SK-N-DZ (cell line): Measurements from ENCODE around the gene ZDHHC15. TPM values are rescaled to one million over a fixed set of nuclear protein-coding genes. Genes with fewer than 3 reads are reported as not detected.
"Not testable (repeated sequence)": the region's sequence is repeated elsewhere in the genome, so short reads cannot be mapped to it uniquely, and the experiment has no call there.

Experiments used
- DNase-seq: peaks from one replicate; pipeline ENCODE4 v3.0.0-alpha.2; 2015; ENCODE audit warnings: low spot score
- polyA plus RNA-seq, 2 experiments: library from polyadenylated mRNA; depleted of rRNA; stranded (reverse); fragments of >200 nt; gene quantifications; 2 replicates each; pipeline ENCODE4 v1.2.3, GENCODE V29; 2014

ZDHHC15 gene, protein sequence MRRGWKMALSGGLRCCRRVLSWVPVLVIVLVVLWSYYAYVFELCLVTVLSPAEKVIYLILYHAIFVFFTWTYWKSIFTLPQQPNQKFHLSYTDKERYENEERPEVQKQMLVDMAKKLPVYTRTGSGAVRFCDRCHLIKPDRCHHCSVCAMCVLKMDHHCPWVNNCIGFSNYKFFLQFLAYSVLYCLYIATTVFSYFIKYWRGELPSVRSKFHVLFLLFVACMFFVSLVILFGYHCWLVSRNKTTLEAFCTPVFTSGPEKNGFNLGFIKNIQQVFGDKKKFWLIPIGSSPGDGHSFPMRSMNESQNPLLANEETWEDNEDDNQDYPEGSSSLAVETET
- 2.6 and 3.1 TPM in 2 replicates for polyA plus RNA-seq (2014; cell fraction: cytosol; rRNA removed)
- 3.1 and 3.4 TPM in 2 replicates for polyA plus RNA-seq (2014; cell fraction: nucleus; rRNA removed)

- peak; percentile 59 for DNase-seq
These were observed at the start of gene ZDHHC15 for GRCh38 chrX:75522565-75523431. ZDHHC15 (minus strand) TSS chrX:75523037; CDS start chrX:75523024, 13 bp downstream.

- DNase-seq, result not testable (repeated sequence)
These were observed 37.7 kb upstream of the ZDHHC15 start for GRCh38 chrX:75560544-75560943.

DNA sequence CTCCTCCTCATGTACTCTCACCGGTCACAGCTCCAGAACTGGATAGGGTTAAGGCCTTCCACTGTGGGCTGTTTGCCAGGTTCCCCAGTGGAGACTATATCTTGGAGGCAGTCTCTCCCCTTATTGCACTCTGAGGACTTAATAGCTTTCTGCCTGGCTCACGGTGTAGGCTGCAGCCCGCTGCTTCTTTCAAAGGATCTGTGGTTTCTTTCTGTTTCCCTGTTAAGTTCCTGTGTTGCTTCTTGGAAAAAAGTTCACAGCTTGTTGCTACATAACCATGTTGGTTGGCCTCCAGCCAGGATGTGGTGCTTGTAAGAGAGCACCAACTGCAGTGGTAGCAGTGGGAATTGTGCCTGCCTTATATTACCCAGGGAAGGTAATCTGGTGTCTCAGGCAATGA lies 24.9 kb upstream of the ZDHHC15 start:
- no peak for DNase-seq

- DNase-seq, result no peak
These were observed 24.1 kb upstream of the ZDHHC15 start for GRCh38 chrX:75546724-75547511.

GRCh38 chrX:75544786-75545185 lies 21.9 kb upstream of the ZDHHC15 start:
- DNase-seq, result no peak

GRCh38 chrX:75483933-75484332 lies 38.9 kb downstream of the ZDHHC15 start:
- DNase-seq, result no peak

DNA sequence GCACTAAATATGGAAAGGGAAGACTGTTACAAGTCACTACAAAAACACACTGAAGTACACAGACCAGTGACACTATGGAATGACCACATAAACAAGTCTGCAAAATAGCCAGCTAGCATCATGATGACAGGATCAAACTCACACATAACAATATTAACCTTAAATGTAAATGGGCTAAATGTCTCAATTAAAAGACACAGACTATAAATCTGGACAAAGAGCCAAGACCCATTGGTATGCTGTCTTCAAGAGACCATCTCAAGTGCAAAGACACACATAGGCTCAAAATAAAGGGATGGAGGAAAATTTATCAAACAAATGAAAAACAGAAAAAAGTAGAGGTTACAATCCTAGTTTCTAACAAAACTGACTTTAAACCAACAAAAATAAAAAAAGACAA lies 61.1 kb downstream of the ZDHHC15 start:
- not testable (repeated sequence) for DNase-seq

DNA sequence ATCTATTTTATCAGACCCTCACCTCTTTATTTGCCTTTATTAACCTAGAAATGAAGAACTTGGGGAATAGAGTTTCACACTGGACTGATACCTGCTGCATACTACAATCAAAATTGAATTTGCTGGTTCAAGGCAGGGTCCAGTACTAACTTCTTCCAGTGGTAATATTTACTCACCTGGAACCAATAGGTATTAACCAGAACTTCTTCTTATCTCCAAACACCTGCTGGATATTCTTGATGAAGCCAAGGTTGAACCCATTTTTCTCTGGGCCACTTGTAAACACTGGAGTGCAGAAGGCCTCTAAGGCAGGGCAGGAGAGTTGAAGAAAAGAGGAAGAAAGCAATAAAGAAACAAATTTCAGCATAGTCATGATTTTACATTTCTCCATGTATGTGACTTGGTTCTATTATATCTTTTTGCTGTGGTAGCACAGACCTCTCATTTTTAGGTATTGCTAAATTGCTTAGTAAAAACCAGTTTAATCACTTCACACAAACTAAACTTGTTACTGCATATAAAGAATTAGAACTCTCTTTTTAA lies 101.1 kb downstream of the ZDHHC15 start:
- no peak for DNase-seq

DNA sequence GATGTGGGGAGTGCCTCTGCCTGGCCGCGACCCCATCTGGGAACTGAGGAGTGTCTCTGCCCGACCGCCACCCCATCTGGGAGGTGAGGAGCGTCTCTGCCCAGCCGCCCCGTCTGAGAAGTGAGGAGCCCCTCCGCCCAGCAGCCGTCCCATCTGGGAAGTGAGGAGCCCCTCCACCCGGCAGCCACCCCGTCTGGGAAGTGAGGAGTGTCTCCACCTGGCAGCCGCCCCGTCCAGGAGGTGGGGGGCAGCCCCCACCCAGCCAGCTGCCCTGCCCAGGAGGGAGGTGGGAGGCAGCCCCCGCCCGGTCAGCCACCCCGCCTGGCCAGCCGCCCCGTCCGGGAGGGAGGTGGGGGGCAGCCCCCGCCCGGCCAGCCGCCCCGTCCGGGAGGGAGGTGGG lies 115.7 kb downstream of the ZDHHC15 start:
- DNase-seq, result not testable (repeated sequence)

GRCh38 chrX:75390470-75390869 lies 132.4 kb downstream of the ZDHHC15 start:
- DNase-seq, result no peak

DNA sequence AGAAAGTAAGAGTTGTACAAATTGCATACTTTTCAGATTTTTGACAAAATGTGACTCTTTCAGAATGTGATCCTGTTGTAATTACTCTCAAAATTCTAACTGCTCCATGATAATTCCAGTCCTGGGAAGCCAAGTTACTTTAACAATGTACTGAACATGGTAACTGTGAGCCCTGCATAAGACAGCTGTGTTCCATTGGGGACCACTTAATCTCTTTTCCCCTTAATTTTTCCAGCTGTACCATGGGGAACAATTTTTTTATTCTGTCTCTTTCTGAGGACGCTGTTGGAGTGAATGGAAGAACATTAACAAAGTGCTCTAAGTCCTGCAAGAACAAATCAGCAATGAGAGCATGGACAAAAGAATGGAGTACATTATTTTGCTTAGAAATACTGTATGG lies 153.1 kb downstream of the ZDHHC15 start:
- DNase-seq, result no peak

- no peak for DNase-seq
These were observed 156.0 kb downstream of the ZDHHC15 start for GRCh38 chrX:75366861-75367260.

GRCh38 chrX:75365243-75365975 lies 157.4 kb downstream of the ZDHHC15 start:
- no peak for DNase-seq

DNA sequence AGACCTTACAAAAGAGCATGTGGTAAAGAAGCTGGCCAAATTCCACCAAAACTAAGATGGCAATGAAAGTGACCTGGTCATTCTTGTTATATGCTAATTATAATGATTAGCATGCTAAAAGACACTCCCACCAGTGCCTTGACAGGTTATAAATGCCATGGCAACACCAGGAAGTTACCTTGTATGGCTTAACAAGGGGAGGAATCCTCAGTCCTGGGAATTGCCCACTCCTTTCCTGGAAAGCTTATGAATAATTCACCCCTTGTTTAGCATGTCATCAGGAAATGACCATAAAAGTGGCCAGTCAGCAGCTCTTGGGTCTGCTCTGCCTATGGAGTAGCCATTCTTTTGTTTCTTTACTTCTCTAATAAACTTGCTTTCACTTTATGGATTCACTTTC lies 161.0 kb downstream of the ZDHHC15 start:
- no peak for DNase-seq

GRCh38 chrX:75348601-75349000 lies 174.2 kb downstream of the ZDHHC15 start:
- not testable (repeated sequence) for DNase-seq

- no peak for DNase-seq
These were observed 185.3 kb downstream of the ZDHHC15 start for GRCh38 chrX:75337525-75337924.

GRCh38 chrX:75335127-75335458 lies 187.7 kb downstream of the ZDHHC15 start:
- DNase-seq, result no peak

DNA sequence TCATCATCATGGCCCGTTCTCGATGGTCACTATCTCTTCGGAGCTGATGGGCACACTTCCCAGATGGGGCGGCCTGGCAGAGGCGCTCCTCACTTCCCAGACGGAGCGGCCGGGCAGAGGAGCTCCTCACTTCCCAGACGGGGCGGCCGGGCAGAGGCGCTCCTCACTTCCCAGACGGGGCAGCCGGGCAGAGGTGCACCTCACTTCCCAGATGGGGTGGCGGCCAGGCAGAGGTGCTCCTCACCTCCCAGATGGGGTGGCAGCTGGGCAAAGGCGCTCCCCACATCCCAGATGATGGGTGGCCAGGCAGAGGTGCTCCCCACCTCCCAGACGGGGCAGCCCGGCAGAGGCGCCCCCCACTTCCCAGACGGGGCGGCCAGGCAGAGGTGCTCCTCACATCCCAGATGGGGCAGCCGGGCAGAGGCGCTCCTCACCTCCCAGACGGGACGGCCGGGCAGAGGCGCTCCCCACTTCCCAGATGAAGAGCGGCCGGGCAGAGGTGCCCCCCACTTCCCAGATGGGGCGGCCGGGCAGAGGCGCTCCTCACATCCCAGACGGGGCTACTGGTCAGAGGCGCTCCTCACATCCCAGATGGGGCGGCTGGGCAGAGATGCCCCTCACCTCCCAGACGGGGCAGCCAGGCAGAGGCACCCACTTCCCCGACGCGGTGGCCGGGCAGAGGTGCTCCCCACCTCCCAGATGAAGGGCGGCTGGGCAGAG lies 188.3 kb downstream of the ZDHHC15 start:
- not testable (repeated sequence) for DNase-seq

DNA sequence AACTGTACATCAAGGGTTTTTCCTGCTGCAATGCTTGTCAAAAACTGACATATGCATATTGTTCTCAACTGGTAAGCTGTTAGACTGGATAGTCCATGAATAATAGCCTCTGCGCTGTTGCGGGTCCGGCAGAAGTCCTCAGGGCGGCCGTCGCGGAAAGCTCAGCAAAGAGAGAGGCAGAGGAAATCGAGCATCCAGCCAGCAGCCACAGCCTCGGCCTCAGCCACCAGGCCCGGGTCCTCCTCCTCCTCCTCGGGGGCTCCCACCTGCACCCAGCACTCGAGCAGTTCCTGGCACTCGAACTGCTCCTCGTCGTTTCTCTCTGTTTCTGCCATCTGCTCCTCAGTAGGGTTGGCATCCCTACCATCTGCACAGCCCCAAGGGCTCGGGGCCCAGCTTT lies 195.2 kb downstream of the ZDHHC15 start:
- no peak for DNase-seq
